NCI-H1694 treated with DMSO at 0.1 percent for 48 hours (cell line): Measurements from ENCODE around the gene STPG2.

ENCODE experiments used
- DNase-seq: peaks from one replicate; lab custom pipeline; 2025; lab: John Stamatoyannopoulos, UW

Gene STPG2

DNA sequence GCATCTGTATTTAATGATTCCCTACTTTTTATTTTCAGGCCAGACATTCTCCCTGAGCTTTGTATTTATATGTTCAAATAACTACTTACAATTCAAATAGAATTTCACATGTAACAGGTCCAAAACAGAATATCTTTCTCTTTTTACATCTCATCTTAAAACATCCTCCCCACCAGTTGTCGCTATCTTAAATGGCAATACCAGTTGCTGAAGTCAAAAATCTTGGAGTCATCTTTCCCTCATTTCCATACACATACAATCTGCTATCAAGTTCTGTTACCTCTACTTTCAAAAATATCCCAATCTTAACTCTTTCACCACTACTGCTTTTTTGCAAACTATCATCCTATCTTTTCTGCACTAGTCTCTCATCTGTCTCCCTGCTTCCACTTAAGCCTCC lies 330.5 kb downstream of the STPG2 start:
- DNase-seq = no peak

DNA sequence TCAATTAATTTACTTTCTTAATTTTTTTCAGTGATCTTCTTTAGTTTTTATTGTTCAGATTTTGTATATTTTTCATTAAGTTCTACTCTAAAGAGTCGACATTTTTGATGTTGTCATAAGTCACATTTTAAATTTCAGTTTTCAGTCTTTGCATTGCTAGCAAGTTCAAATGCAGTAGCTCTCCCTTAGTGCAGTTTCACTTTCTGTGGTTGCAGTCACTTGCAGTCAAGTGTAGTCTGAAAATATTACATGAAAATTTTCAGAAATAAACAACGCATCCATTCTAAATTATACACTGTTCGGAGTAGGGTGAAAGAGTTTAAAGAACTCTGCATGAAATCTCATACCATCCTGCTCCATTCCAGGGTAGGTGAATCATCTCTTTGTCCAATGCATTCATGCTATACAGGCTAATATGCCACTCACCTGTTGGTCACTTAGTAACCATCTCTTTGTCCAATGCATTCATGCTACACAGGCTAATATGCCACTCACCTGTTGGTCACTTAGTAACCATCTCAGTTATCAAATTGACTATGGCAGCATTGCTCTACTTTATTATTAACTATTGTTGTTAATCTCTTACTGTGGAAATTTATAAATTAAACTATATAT lies 356.9 kb downstream of the STPG2 start:
- DNase-seq = no peak

DNA sequence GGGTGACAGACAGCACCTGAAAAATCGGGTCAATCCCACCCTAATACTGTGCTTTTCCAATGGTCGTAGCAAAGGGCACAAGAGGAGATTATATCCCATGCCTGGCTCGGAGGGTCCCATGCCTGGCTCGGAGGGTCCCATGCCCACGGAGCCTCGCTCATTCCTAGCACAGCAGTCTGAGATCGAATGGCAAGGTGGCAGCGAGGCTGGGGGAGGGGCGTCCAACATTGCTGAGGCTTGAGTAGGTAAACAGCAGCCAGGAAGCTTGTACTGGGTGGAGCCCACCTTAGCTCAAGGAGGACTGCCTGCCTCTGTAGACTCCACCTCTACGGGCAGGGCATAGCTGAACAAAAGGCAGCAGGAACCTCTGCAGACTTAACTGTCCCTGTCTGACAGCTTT lies 365.1 kb downstream of the STPG2 start:
- DNase-seq = no peak

DNA sequence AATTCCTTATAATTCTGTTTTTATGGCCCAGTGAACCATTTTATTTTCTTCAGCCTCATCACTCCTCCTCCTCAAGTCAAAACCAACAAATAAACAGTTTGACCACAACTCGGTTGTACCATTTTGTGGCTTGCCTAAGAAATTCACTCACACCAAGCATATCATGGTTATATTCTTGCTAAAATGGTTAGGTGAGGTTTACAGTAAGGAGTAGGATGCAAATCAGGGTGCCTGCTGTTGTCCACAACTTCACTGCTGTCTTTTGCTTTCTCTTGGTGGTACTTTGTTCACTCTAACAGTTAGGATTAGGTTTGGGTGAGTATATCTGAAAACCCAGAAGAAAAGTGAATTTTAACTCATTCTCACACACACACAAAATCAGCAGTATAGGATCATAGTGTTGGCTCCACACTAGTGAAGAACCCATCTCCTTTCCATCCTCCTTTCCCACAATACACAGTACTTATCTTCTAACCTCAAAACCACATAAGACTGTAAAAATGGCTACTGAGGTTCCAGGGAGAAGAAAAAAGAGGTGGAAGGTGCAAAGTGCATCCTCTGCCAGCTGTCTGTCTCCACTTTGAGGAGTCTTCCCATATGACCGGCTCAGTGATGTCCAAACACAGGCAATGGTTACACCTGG lies 368.8 kb downstream of the STPG2 start:
- DNase-seq = no peak

DNA sequence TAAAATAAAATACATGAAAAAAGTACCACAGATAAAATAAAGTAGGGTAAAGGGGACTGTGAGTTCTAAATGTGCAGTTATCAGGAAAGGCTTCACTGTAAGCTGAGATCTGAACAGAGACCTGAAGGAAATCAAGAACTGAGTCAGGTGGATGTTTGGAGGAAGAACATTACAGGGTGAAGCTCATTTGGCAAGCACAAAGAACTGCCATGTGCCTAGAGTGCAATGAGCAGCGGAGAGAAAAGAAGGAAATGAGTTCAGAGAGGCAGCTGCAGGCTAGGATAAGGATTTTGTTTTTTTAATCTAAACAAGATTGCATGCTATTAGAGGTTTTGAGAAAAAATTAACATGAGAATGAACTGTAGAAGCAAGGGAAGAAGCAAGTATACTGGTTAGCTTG lies 373.1 kb downstream of the STPG2 start:
- no peak for DNase-seq

DNA sequence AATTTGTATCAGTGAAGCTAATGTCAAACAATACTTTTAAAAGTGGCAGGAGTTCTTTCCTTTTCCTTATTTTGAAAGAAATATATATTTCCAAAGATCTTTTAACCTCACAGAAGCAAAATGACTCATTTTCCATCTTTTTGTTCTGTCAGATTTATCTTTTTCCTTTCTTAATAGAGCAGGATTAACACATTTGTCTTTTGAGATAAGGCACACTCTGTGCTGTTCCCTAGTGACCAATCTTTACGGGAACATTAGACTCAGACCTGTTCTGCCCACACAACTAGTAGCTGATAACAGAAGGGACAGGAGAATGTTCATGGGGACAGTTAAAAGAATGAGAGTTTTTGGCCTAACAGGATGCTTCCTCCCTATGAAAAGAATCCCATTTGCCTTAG lies 381.2 kb downstream of the STPG2 start:
- no peak for DNase-seq

DNA sequence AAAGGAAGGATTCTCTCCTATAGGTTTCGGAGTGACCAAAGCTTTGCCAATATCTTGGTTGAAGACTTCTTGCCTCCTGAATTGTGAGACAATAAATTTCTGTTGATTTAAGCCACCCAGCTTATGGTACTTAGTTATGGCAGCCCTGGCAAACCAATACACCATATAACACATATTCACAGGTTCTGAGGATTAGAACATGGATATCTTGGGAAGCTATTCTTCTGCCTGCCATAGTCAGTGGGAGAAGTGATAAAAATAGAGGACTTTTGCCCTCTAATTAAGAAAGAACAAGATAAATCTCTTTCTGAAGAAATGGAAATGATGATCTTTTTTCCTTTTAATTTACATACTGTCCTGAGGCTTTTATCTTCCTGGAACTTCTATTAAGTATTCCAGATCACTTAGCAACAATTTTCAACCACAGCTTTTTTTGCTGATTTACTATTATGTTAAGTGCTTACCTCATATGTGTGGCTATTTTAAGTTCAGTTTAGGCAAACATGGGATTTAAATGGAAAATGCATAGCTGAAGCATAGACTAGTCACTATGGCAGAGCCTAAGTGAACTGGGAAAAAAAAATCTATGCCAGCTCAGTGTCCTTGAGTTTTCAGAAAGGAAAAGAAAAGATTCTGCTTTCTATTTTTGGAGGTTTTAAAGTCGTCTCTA lies 381.7 kb downstream of the STPG2 start:
- no peak for DNase-seq

DNA sequence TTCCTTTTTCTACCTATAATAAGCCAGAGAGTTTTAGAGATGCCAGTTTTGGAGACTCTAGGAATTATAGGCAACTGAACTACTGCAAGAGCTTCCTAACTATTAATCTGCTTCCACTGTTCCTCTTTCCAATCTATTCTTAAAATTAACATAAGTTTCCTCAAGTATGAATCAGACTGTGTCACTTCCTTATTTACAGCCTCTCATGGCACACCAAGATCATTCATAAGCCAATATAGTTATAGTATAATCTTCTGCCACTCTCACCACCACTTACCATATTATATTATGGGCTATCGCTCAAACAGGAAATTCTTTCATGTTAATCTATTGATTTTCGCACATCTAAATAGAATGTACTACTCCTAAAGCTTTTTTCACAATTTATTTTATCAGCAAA lies 383.5 kb downstream of the STPG2 start:
- DNase-seq = no peak

DNA sequence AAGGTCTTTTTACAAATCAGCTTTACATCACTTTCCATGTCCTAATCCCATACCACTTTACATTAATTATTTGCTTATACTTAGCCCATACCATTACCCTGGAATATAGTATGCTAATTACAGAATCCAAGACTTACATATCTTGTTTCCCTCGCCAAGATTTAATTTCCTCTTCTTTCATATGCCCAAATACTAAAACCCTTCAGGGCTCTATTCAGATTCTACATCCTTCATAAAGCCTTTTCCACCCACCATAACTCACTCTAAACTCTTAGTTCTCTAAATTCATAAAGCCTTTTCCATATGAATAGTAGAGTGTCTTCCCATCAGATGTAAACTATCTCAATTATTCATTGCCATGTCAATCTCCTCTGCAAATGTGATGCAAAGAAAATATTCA lies 390.7 kb downstream of the STPG2 start:
- DNase-seq = no peak

DNA sequence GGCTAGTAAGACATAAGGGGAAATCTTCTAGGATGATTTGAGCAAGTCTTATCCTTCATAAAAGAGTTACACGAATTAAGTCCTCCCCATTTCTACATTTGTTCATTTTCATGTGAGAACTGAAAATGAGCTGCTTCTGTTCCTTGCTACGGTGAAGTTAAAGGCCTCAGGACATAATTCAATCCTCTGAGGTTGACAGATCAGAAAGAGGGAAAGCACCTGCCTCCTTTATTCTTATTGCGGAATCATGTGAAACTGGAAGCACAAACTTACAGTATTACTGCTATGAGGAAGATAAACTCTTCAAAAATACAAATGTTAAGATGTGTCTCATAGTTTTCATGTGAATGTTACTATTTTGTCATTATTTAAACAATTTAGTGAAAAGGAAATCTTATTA lies 395.3 kb downstream of the STPG2 start:
- no peak for DNase-seq

DNA sequence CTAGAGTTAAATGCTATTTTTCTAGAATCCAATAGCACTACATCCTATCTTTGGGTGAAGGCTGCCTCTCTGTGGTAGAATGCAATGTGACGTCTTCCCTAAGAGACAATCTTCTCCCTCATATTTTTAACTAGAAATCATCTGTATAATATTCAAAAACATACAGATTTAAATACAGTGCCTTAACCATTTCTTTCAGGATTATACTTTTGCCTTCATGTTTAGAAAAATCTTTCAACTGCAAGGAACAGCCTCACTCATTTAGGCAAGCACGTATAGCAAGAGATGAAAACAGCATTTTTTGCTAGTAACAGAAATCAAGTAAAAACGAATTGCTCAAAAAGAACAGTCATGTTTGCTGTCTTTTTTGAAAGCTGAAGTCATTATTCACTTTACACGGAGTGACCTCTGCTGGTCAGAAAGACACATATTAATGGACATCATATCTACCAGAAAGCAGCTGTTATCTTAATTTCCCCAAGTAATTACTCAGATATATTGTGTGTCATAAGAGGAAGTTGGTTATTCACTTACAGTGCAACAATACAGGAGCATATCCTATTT lies 422.3 kb downstream of the STPG2 start:
- no peak for DNase-seq

DNA sequence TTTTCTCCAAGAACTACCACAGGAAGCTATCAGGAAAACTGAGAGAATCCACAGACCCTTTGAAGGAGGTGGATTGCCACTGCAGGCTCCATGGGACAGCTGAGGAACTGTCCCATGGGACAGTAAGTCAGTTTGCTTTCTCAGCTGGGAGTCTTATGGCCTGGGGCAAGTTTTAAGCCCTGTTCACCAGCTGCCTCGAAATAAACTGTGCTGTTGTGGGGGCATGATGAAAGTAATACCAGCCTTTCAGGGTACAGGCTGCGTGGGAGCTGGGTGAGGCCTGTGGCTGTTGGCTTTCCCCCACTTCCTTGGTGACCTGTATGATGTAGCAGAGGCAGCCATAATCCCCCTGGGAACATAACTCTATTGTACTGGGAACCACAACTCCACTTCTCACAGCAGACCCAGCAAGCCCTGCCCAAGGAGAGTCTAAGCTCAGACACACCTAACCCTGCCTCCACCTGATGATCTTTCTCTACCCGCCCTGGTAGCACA lies 452.1 kb downstream of the STPG2 start:
- no peak for DNase-seq

DNA sequence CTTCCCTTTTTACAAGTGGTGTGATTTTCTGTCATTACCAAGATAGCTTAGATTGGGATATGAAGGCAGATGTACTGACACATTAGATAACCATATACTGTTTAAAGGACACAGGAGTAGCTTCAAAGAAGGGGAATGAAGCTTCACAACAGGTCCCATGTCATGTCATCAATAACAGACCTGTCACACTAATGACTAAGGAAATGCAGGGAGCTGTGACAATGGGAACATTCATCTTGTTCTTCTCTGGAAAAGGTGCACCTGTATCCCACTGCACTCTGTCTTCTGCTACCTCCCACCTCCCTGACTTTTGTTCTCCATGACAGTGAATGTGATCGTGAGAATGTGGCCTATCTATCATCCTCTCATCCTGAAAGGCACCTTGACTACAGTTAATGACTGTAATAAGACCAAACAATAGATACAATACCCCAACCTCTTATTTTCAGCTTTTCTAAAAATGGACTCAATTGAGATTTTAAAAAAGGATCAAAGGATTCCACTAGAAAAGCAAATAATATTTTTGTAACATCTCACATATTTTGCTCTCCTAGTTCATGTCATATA lies 472.5 kb downstream of the STPG2 start:
- no peak for DNase-seq

DNA sequence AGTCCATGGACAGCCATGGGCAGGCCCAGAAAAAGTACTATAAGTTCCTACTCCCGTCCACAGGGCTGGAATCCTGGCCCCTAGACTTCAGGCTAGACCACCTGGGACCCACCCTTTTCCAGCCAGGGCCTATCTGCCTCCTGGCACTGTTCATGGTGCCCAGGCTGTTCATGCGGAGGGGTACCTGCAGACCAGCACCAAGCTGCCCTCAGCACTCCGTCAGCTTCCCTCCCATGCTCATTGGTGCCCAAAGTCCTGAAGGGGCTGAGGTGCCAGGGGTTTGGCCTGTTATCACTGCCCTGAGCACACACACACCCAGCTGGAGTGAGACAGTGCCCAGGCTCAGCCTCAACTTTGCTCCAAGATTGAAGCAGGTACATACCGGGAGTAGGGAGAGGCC lies 477.7 kb downstream of the STPG2 start:
- DNase-seq = no peak

DNA sequence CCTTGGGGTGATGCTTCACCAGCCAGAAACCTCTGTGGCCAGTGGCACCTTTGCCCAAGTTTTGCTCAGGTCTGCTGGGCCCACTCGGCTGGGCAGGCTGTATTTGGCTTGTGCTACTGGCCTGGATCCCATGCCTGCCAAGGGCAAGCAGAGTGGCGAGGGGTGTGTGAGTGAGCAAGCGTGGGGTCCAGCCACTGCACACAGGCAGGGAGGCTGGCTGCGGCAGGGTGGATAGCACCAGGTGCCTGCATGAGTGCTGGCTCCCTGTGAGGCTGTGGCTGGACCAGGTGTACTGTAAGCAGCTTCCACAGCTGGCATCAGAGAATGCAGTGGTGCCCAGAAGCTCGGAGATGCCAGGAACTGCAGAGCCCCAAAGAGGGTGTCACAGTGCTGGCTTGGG lies 478.5 kb downstream of the STPG2 start:
- DNase-seq = no peak

DNA sequence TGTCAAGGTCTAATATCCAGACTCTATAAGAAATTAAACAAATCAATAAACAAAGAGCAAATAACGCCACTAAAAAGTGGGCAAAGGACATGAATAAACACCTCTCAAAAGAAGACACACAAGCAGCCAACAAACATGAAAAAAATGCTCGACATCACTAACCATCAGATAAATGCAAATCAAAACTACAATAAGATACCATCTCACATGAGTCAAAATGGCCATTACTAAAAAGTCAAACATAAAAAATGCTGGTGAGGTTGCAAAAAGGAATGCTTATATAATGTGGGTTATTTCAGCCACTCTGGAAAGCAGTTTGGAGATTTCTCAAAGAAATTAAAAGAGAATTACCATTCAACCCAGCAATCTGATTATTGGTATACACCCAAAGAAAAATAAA lies 481.1 kb downstream of the STPG2 start:
- no peak for DNase-seq

DNA sequence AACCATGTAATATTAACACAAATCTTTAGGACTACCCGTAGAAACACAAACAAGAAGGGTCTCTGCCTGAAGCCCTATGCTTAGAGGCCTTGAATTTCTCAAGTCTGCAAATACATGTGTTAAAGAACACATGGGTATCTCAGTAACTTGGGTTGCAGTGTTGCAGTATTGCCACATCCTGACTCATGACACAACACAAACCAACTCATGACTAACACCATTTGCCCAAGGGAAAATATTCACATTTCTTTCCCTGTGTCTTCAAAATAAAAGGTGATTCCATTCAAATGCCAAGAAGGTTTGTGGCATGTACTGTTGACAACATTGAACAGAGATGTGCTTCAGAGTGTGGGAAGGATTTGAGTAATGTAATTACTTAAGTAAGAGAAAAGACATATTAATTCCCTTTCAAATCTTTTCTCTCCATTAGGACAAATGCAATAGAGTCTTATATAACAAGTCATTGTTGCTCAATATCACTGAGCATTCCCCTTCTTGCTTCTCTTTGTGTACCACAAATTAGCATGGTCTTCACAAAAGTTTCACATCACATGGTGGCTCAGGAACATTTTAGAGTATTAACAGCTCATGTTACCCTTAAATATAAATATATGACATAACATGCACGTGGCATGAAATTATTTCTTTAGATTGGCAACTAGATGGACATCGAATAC lies 487.1 kb downstream of the STPG2 start:
- no peak for DNase-seq

DNA sequence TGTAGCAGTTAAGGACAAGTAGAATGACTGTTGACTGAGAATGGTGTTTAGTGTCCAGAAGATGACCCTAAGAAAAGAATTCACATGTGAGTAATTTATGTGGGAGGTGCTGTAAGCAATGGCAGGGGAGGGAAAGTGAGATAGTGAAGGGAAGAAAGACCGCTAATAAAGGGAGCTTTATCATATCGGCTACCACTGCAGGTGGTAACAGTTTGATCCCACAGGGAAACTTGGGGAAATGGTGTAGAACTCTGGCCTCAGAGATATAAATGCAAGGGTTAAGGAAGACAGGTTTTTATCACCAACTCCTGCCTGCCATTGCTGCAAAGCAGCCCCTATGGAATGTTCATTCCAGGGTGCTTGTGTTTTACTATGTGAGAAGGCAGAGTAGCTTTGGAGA lies 489.6 kb downstream of the STPG2 start:
- no peak for DNase-seq

DNA sequence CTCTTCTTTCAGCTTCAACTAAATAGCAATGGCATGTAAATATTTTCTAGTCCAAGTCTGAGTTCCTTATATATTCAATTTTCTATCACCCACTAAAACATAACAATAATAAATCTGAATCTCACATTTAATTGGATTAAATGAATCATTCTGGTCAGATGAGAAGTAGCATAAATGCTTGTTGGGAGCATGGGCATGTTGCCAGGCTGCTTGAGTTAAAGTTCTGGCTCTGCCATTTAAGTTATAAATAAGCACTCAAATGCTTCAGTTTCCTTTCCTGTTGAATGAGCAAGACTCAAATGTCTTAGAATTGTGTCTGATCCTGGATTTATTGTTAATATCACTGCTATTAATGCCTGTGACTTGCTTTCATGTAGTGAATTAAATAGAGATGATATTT lies 496.3 kb downstream of the STPG2 start:
- DNase-seq = no peak

DNA sequence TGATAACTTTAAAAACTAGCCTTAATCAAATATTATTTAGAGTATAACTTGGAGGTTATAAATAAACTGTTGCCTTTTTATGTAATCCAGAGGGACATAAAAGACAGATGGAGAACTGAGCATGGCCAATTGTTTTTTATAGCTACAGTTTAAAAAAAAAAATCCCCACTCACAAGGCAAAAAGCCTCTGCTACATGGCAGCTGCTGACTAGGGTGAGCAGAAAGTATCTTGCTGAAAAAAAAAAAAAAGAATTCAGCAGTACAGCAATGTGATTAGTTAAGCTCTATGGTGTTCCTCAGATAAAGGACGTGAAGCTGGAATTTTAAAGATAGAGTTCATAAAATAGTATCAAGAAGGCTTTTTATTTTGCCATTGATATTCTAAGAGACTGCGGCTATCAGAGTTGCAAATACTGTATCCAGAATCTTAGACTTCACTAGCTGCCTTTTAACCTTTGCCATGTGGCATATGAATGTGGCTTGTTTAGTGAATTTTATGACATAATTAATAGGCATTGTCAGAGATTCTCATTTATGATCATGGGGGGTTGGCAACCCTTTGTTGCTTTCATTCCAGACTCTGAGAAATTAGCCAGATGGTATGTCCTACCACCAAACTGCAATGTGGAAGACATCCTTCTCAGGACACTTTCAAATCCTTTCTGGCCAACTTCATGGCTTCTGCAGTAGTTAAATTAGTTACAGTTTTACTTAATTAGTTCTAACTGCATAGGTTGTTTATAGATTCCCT lies 498.0 kb downstream of the STPG2 start:
- no peak for DNase-seq

DNA sequence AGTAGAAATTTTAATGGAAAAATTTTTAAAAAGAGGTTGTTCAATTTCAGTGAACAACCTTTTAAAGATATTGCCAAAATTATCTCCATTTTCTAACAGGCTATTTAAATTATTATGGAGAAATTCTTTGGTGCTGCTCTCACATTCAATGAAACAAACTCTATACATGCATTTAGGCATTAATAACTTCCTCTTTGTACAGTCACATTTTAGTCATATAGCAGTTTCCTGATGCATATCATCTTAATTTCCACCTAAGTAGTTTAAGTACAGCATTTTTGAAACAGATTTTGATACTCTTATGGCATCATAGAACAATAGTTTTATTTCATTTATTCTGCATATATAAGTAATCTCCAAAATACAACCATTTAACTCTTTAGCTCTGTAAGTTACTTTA lies 500.1 kb downstream of the STPG2 start:
- no peak for DNase-seq

DNA sequence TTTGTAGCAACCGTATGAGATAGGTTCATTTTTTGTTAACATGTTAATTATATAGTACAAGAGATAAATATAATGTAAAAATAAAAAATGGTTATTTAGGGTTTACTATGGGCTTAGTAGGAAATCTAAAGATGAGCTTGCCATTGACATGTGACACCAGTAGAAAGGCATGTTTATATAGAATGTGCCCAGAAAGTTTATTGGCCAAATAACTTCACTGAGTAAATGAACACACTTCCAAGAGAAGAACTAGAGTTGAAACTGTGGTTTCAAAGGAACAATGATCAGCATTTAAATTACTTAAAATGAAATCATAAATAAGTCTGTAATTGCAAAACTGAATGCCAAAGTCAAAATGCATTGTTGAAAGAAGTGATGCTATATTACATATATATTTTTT lies 503.3 kb downstream of the STPG2 start:
- DNase-seq = no peak
